Astrocyte (in vitro differentiated cells and primary cell): ENCODE measurements around the gene ALOXE3.

ENCODE experiments used
- CTCF ChIP-seq: IDR thresholded peaks from 2 replicates; pipeline ENCODE4 v1.5.1; 2011; ENCODE audit warnings: low read depth, mild to moderate bottlenecking, inconsistent platforms, low read length, moderate library complexity; ENCODE audit not compliant: insufficient read depth
- EZH2 ChIP-seq: IDR thresholded peaks from 2 replicates; pipeline ENCODE4 v1.6.1; 2012; ENCODE audit warnings: mild to moderate bottlenecking, low read length, inconsistent platforms; ENCODE audit not compliant: insufficient read depth

GRCh38 chr17:8149419-8150193, 31.3 kb upstream of the ALOXE3 start:
- TF ChIP-seq EZH2 = no peak
- TF ChIP-seq CTCF = no peak
